ENCODE results near the gene TNPO3.

TNPO3 gene

DNA sequence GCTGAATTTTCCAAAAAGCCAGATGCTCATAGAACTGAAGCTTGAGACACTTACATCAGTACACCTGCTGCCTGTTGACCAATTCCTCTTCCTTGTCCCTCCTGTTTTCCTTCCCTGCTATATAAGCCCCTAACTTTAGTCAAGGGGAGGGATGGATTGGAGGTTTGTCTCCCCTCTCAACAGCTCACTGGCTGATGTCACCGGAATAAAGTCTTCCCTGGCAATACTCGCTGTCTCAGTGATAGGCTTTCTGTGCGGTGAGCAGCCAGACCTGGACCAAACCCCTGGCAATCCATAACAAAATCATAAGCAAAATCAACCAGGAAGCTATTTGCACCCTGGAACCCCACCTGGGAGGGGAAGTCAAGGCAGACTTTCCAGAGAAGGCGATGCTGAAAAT is 118.1 kb downstream of the TNPO3 start:
- Histone ChIP-seq H3K27ac (no peak overlapping the region), H3K4me1 (ENCODE audit: low read depth, poor library complexity, severe bottlenecking) (peaks cover 63% of the 10 kb centered on the region), H3K4me2 (peak overlapping the region; percentile 88; the same call in 1 of the 2 replicates), H3K4me3 (IDR thresholded peaks at IDR 0.05; ENCODE audit: insufficient read depth, low read depth, low read length) (no peak overlapping the region), H3K79me2 (ENCODE audit: insufficient read depth, low read depth) (no peaks in the 10 kb centered on the region), H3K36me3 (ENCODE audit: insufficient read depth) (no peaks in the 10 kb centered on the region), H2AFZ (ENCODE audit: low read depth) (no peak overlapping the region), H3K27me3 (ENCODE audit: insufficient read depth, low read depth) (no peaks in the 10 kb centered on the region), H4K20me1 (ENCODE audit: insufficient read depth) (no peaks in the 10 kb centered on the region), H3K9ac (no peak overlapping the region)
- TF ChIP-seq, protein P1, sequence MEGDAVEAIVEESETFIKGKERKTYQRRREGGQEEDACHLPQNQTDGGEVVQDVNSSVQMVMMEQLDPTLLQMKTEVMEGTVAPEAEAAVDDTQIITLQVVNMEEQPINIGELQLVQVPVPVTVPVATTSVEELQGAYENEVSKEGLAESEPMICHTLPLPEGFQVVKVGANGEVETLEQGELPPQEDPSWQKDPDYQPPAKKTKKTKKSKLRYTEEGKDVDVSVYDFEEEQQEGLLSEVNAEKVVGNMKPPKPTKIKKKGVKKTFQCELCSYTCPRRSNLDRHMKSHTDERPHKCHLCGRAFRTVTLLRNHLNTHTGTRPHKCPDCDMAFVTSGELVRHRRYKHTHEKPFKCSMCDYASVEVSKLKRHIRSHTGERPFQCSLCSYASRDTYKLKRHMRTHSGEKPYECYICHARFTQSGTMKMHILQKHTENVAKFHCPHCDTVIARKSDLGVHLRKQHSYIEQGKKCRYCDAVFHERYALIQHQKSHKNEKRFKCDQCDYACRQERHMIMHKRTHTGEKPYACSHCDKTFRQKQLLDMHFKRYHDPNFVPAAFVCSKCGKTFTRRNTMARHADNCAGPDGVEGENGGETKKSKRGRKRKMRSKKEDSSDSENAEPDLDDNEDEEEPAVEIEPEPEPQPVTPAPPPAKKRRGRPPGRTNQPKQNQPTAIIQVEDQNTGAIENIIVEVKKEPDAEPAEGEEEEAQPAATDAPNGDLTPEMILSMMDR (conservative IDR thresholded peaks at IDR 0.05; ENCODE audit: low read depth, low read length) = no peak

DNA sequence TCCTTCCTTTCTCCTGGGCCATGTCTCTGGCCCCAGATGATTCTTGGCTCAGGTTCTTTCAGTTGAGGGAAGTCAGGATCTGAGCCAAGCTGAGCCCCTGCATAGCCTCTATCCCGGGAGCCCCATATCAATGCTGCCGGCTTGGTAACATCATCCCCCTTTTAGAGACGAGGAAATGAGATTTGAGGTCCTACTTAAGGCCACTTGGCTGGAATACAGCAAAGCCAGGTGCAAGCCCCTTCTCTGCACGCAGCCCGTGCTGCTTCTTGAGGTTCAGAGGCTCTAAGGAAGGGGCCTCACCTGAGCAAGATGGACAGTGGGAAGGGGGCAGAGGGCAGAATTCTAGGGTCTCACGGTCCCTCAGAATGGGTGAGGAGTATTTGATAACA is 119.6 kb downstream of the TNPO3 start:
- Histone ChIP-seq H3K4me3 (IDR thresholded peaks at IDR 0.05; ENCODE audit: insufficient read depth, low read depth, low read length) (no peak overlapping the region), H3K4me2 (no peak overlapping the region), H3K79me2 (ENCODE audit: insufficient read depth, low read depth) (no peaks in the 10 kb centered on the region), H3K27me3 (ENCODE audit: insufficient read depth, low read depth) (no peaks in the 10 kb centered on the region), H3K27ac (no peak overlapping the region), H3K9ac (no peak overlapping the region), H3K36me3 (ENCODE audit: insufficient read depth) (no peaks in the 10 kb centered on the region), H3K4me1 (ENCODE audit: low read depth, poor library complexity, severe bottlenecking) (peaks cover 50% of the 10 kb centered on the region), H4K20me1 (ENCODE audit: insufficient read depth) (no peaks in the 10 kb centered on the region), H2AFZ (ENCODE audit: low read depth) (no peak overlapping the region)
- TF ChIP-seq, protein P1 (conservative IDR thresholded peaks at IDR 0.05; ENCODE audit: low read depth, low read length) = no peak

DNA sequence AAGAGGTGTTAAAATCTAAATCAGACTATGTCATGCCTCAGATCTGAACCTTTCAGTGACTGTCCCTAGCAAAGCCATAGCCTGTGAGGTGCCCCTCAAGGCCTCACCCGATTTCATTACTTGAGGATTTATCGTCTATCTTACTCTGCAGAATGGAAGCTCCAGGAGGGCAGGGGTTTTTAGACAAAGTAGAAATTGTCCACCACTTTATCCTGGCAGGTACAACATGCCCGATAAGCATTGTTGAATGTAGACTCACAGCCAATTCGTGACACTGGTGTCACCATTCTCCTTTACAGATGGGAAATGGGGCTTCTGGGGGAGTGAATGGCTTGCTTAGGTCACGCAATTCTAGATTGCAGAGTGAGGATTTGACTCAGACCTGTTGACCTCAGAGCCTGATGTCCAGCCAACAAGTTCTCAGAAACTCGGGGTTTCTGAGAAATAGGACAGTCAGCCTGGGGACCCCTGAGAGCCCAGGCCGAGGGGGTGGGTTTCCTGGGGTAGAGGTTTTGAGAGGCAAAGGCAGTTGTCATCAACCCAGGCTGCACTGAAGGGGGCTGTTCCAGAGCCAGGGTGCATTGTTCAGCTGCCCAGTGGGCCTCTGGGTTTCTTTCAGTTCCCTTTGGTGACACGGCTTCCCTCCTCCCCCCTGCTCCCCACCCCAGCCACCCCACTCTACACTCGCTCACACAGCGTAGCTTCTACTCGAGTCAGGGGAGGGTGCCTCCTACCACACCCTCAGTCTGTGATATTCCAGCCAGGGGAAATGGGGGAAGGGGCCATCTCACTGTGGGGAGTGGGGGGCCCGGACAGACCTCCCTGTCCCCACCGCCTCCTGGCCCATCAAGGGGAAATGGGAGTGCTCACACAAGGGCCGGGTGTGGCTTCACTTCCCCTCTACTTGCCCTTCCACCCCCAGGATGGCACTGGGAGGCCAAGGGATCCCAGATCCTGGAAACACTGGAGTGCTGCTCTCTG is 120.3 kb downstream of the TNPO3 start:
- Histone ChIP-seq H4K20me1 (ENCODE audit: insufficient read depth) (no peaks in the 10 kb centered on the region), H3K27me3 (ENCODE audit: insufficient read depth, low read depth) (no peaks in the 10 kb centered on the region), H3K79me2 (ENCODE audit: insufficient read depth, low read depth) (no peaks in the 10 kb centered on the region), H3K9ac (peak overlapping the region; percentile 67; the same call in 1 of the 2 replicates), H3K4me3 (IDR thresholded peaks at IDR 0.05; ENCODE audit: insufficient read depth, low read depth, low read length) (no peak overlapping the region), H3K36me3 (ENCODE audit: insufficient read depth) (no peaks in the 10 kb centered on the region), H3K27ac (no peak overlapping the region), H2AFZ (ENCODE audit: low read depth) (no peak overlapping the region), H3K4me1 (ENCODE audit: low read depth, poor library complexity, severe bottlenecking) (peaks cover 43% of the 10 kb centered on the region), H3K4me2 (peak overlapping the region; percentile 87; the same call in 1 of the 2 replicates)
- TF ChIP-seq, protein P1 (conservative IDR thresholded peaks at IDR 0.05; ENCODE audit: low read depth, low read length) = no peak

GRCh38 chr7:128933180-128933891 is 121.6 kb downstream of the TNPO3 start:
- Histone ChIP-seq H2AFZ (ENCODE audit: low read depth) (peak overlapping the region; percentile 71), H3K9ac (peak overlapping the region; percentile 67), H3K4me2 (peak overlapping the region; percentile 87), H3K79me2 (ENCODE audit: insufficient read depth, low read depth) (no peaks in the 10 kb centered on the region), H3K27me3 (ENCODE audit: insufficient read depth, low read depth) (no peaks in the 10 kb centered on the region), H3K4me3 (IDR thresholded peaks at IDR 0.05; ENCODE audit: insufficient read depth, low read depth, low read length) (no peak overlapping the region), H3K27ac (peak overlapping the region; percentile 57), H3K4me1 (ENCODE audit: low read depth, poor library complexity, severe bottlenecking) (peaks cover 37% of the 10 kb centered on the region), H3K36me3 (ENCODE audit: insufficient read depth) (no peaks in the 10 kb centered on the region), H4K20me1 (ENCODE audit: insufficient read depth) (no peaks in the 10 kb centered on the region)
- TF ChIP-seq, protein P1 (conservative IDR thresholded peaks at IDR 0.05; ENCODE audit: low read depth, low read length) = no peak

Data from KMS-11 (cell line).